ENCODE results near the gene NABP2. TPM values are rescaled to one million over a fixed set of nuclear protein-coding genes. Genes with fewer than 3 reads are reported as not detected.

The NABP2 gene
- total and polyA plus RNA-seq, 8 donors: 1.2 to 36.5 (median 13.6) TPM

DNA sequence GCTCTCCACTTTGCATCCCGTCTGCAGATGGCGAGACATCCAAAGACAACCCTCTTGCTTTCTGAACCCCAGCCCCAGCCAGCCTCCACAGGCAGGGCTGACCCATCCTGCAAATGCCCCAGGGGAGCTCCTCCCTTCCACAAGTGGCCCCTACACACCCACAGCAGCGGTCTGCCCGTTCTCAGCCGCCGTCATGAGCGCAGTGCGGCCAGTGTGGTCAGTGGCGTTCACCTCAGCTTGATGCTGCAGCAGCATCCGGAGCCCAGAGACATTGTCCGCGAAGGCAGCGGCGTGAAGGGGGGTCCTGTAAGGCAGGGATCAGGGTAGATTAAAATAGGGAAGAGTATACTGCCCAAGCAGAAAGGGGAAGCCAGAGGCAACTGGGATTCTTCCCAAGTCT is 20.4 kb downstream of the NABP2 start:
- Histone ChIP-seq H3K4me1 (no peaks in the 10 kb centered on the region), H3K9me3 (no peaks in the 10 kb centered on the region), H3K27me3 (no peaks in the 10 kb centered on the region), H3K36me3 (peaks cover 90 to 100% (median 100%) of the 10 kb centered on the region in 4 donors), H3K27ac (no peak overlapping the region), H3K4me3 (no peak overlapping the region)
- WGBS, 5 donors: 82 to 92% (median 91%) methylated on average over 14 of the region's 14 CpGs
- no peak for DNase-seq
- TF ChIP-seq POLR2AphosphoS5 (IDR thresholded peaks at IDR 0.05) (no peak), EP300 (IDR thresholded peaks at IDR 0.05) (no peak), POLR2A (IDR thresholded peaks at IDR 0.05) (no peak)
- TF ChIP-seq, protein P1, sequence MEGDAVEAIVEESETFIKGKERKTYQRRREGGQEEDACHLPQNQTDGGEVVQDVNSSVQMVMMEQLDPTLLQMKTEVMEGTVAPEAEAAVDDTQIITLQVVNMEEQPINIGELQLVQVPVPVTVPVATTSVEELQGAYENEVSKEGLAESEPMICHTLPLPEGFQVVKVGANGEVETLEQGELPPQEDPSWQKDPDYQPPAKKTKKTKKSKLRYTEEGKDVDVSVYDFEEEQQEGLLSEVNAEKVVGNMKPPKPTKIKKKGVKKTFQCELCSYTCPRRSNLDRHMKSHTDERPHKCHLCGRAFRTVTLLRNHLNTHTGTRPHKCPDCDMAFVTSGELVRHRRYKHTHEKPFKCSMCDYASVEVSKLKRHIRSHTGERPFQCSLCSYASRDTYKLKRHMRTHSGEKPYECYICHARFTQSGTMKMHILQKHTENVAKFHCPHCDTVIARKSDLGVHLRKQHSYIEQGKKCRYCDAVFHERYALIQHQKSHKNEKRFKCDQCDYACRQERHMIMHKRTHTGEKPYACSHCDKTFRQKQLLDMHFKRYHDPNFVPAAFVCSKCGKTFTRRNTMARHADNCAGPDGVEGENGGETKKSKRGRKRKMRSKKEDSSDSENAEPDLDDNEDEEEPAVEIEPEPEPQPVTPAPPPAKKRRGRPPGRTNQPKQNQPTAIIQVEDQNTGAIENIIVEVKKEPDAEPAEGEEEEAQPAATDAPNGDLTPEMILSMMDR (IDR thresholded peaks at IDR 0.05): no peak
- intact Hi-C loops (cut with DNase I; ENCODE audit: low total_unique reads): no loop called here

DNA sequence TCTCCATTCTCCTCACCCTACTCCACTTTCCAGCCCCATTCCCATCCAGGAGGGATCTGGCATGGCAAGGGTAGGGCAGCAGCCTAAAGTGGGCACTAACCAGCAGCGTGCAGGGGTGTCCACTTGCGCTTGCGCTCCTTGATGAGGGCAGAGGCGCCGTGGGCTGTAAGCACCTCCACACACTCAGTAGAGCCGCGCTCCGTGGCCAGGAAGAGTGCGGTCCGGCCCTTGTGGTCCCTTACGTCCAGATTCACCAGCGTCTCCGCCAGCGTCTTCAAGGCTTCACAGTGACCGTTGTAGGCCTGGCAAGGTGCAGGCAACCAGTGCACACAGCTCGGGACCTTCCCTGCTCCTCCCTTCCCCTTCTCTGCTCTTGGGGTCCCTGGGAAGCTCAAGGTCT is 23.8 kb downstream of the NABP2 start:
- intact Hi-C loops (cut with DNase I; ENCODE audit: low total_unique reads): no loop called here
- DNase-seq: no peak
- H3K9me3 ChIP-seq: no peaks in the 10 kb centered on the region
- no peak overlapping the region for H3K4me3 ChIP-seq
- no peaks in the 10 kb centered on the region for H3K27me3 ChIP-seq
- TF ChIP-seq, protein P1 (IDR thresholded peaks at IDR 0.05): no peak
- TF ChIP-seq POLR2AphosphoS5 (IDR thresholded peaks at IDR 0.05): no peak
- no peak for TF ChIP-seq EP300 (IDR thresholded peaks at IDR 0.05)
- no peak for TF ChIP-seq POLR2A (IDR thresholded peaks at IDR 0.05)
- H3K4me1 ChIP-seq: no peaks in the 10 kb centered on the region
- WGBS, 5 donors: 93 to 96% (median 96%) methylated on average over 13 to 16 of the region's 16 CpGs
- H3K27ac ChIP-seq: no peak overlapping the region
- H3K36me3 ChIP-seq: peaks cover 89 to 100% (median 100%) of the 10 kb centered on the region in 4 donors

DNA sequence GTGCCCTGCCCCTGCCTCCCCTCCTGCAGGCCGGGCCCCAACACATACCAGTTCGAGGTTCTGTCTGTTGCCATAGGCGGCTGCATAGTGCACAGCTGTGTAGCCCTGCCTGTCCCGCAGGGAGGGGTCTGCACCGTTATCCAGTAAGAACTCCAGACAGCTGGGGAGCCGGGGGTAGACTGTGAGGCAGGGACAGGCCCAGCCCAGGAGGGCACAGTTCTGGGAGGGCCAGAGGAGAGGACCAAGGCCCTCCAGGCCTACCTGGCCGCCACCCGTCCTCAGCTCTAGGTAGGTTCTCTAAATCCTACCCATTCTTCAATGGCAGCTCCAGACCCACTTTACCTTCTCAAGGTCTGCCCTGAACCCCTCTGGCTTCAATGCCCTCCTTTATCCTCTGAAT is 24.6 kb downstream of the NABP2 start:
- TF ChIP-seq, protein P1 (IDR thresholded peaks at IDR 0.05): no peak
- no peak for TF ChIP-seq POLR2A (IDR thresholded peaks at IDR 0.05)
- TF ChIP-seq POLR2AphosphoS5 (IDR thresholded peaks at IDR 0.05): no peak
- TF ChIP-seq EP300 (IDR thresholded peaks at IDR 0.05): no peak

DNA sequence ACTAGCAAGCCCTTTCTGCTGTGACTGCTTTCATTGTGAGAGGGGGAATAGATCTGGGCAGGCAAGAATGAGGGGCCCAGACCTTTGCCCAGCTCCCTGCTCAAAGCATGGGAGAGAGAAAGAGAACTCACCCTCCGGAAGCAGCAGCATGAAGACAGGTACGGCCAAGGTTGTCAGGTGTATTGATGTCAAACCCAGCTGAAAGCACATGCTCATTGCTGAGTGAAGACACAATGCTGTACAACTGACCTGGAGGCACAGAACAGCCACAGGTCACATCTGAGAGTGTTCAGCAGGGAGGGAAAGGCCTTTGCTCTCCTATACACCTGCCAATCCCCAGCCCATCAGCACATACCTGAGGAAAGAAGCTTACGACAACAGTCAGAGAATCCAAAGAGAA is 28.5 kb downstream of the NABP2 start:
- no peaks in the 10 kb centered on the region for H3K27me3 ChIP-seq
- 91 to 96% (median 95%) methylated on average over 3 of the region's 3 CpGs for WGBS, 5 donors
- intact Hi-C loops (cut with DNase I; ENCODE audit: low total_unique reads): no loop called here
- peaks cover 16 to 22% (median 20%) of the 10 kb centered on the region in 4 donors for H3K4me1 ChIP-seq
- H3K27ac ChIP-seq: no peak overlapping the region
- DNase-seq: no peak
- no peak for TF ChIP-seq POLR2AphosphoS5 (IDR thresholded peaks at IDR 0.05)
- no peak for TF ChIP-seq EP300 (IDR thresholded peaks at IDR 0.05)
- no peak for TF ChIP-seq POLR2A (IDR thresholded peaks at IDR 0.05)
- TF ChIP-seq, protein P1 (IDR thresholded peaks at IDR 0.05): no peak
- H3K36me3 ChIP-seq: peaks cover 73 to 88% (median 86%) of the 10 kb centered on the region in 4 donors
- H3K4me3 ChIP-seq: no peak overlapping the region
- no peaks in the 10 kb centered on the region for H3K9me3 ChIP-seq

More for the DNA sequence above, 24.6 kb downstream of the NABP2 start:
- Histone ChIP-seq H3K4me1 (no peaks in the 10 kb centered on the region), H3K27me3 (no peaks in the 10 kb centered on the region), H3K4me3 (no peak overlapping the region), H3K36me3 (peaks cover 89 to 100% (median 100%) of the 10 kb centered on the region in 4 donors), H3K27ac (no peak overlapping the region), H3K9me3 (no peaks in the 10 kb centered on the region)
- intact Hi-C loops (cut with DNase I; ENCODE audit: low total_unique reads): no loop called here
- WGBS, 5 donors: 92 to 98% (median 96%) methylated on average over 8 of the region's 8 CpGs
- DNase-seq: no peak
